SK-N-SH (cell line): ENCODE data around the gene SPSB4.

Source experiments
- CTCF ChIP-seq: fragments of 200-600 bp; sonication (generic); IDR thresholded peaks from 2 replicates; pipeline ENCODE4 v1.6.1; 2017; ENCODE audit warnings: antibody characterized with exemption, mild to moderate bottlenecking, moderate library complexity
- ELF1 ChIP-seq: IDR thresholded peaks from 2 replicates; pipeline ENCODE4 v1.4.0; 2012
- EP300 ChIP-seq, 2 experiments: IDR thresholded peaks; 2 replicates each; pipeline versions ENCODE4 v1.4.0 to v1.6.1; 2012; ENCODE audit warnings: borderline replicate concordance in 1 of 2, low read depth in 1 of 2, low read length in 1 of 2
- EZH2phosphoT487 ChIP-seq: fragments of 200-600 bp; sonication (generic); IDR thresholded peaks from 2 replicates; pipeline ENCODE4 v1.6.1; 2017; ENCODE audit warnings: low read depth, mixed run types, mild to moderate bottlenecking, antibody characterized with exemption, moderate library complexity, borderline replicate concordance
- GABPA ChIP-seq: IDR thresholded peaks from 2 replicates; pipeline ENCODE4 v1.4.0; 2012; ENCODE audit warnings: low read depth, mild to moderate bottlenecking
- POLR2AphosphoS5 ChIP-seq: IDR thresholded peaks from 2 replicates; pipeline ENCODE4 v1.6.1; 2012; ENCODE audit warnings: low read depth, low read length
- RCOR1 ChIP-seq: fragments of 150-350 bp; IDR thresholded peaks from 2 replicates; pipeline ENCODE4 v1.6.1; 2017; ENCODE audit warnings: antibody characterized with exemption, low read length
- RFX5 ChIP-seq: IDR thresholded peaks from 2 replicates; pipeline ENCODE4 v1.6.1; 2012; ENCODE audit warnings: mild to moderate bottlenecking, improper control_type of control experiment, low read length
- TAF1 ChIP-seq: IDR thresholded peaks from 2 replicates; pipeline ENCODE4 v1.6.1; 2012; ENCODE audit warnings: low read depth, mild to moderate bottlenecking, low read length, moderate library complexity, borderline replicate concordance
- TEAD4 ChIP-seq: IDR thresholded peaks from 2 replicates; pipeline ENCODE4 v1.4.0; 2012; ENCODE audit warnings: mild to moderate bottlenecking, borderline replicate concordance; ENCODE audit not compliant: insufficient read depth
- ZBTB33 ChIP-seq: IDR thresholded peaks from 2 replicates; pipeline ENCODE4 v1.4.0; 2012; ENCODE audit warnings: low read depth, borderline replicate concordance
- TF ChIP-seq, protein P1 (sequence below): IDR thresholded peaks from 2 replicates; pipeline ENCODE4 v1.4.0; 2012; ENCODE audit warnings: low read depth, borderline replicate concordance

DNA sequence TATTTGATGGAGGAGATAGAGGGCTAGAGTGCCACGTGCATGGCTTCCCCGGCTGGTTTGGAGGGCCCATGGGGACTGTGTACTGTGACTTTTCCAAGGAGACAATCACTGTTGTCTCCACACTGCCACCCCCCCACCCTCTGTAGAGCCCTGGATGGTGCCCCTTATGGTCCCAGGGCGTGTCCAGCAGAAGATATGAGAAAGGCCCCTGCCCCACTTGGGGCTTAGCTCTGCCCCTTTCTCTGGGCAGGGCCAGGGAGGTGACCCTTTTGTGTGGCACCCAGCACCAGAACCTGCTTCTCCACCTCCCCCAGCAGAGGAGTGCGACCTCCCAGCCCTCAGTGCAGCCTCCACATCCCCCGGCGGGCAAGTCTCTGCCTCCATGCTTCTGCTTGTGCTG lies 32.1 kb downstream of the SPSB4 start:
- TF ChIP-seq, protein P1, sequence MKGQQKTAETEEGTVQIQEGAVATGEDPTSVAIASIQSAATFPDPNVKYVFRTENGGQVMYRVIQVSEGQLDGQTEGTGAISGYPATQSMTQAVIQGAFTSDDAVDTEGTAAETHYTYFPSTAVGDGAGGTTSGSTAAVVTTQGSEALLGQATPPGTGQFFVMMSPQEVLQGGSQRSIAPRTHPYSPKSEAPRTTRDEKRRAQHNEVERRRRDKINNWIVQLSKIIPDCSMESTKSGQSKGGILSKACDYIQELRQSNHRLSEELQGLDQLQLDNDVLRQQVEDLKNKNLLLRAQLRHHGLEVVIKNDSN, result no peak
- TF ChIP-seq CTCF, result no peak
- no peak for TF ChIP-seq TEAD4
- TF ChIP-seq EP300 (IDR thresholded peaks at IDR 0.05; ENCODE audit: borderline replicate concordance in 1 of 2, low read depth in 1 of 2, low read length in 1 of 2), result no peak
- TF ChIP-seq POLR2AphosphoS5, result no peak
- TF ChIP-seq RFX5, result no peak
- TF ChIP-seq GABPA, result no peak
- no peak for TF ChIP-seq ZBTB33
- TF ChIP-seq TAF1, result no peak
- no peak for TF ChIP-seq RCOR1
- no peak for TF ChIP-seq ELF1
- TF ChIP-seq EZH2phosphoT487, result no peak
